ENCODE results near the gene ACTL6B.

The ACTL6B gene

GRCh38 chr7:100614308-100614861, 41.9 kb downstream of the ACTL6B start:
- DNase-seq (ENCODE audit: low read depth), result no peak
- H3K4me3 ChIP-seq (ENCODE audit: control insufficient read depth, low read depth, low read length), result no peak overlapping the region
- TF ChIP-seq CTCF (IDR thresholded peaks at IDR 0.05; ENCODE audit: control insufficient read depth, insufficient read depth, low read depth, low read length, missing control alignments), result no peak

GRCh38 chr7:100613412-100614175, 42.7 kb downstream of the ACTL6B start:
- H3K4me3 ChIP-seq (ENCODE audit: control insufficient read depth, low read depth, low read length), result no peak overlapping the region; the same call in 1 of the 2 replicates
- no peak for TF ChIP-seq CTCF (IDR thresholded peaks at IDR 0.05; ENCODE audit: control insufficient read depth, insufficient read depth, low read depth, low read length, missing control alignments)
- no peak for DNase-seq (ENCODE audit: low read depth)

GRCh38 chr7:100612730-100613390, 43.4 kb downstream of the ACTL6B start:
- H3K4me3 ChIP-seq (ENCODE audit: control insufficient read depth, low read depth, low read length), result peak overlapping the region; percentile 95
- no peak for TF ChIP-seq CTCF (IDR thresholded peaks at IDR 0.05; ENCODE audit: control insufficient read depth, insufficient read depth, low read depth, low read length, missing control alignments)
- DNase-seq (ENCODE audit: low read depth), result no peak

GRCh38 chr7:100611983-100612729, 44.1 kb downstream of the ACTL6B start, which contains the start of gene MOSPD3:
Gene MOSPD3, plus strand, starts transcription at chr7:100612540. Its CDS starts 252 bp downstream, at chr7:100612792.
- DNase-seq (ENCODE audit: low read depth), result peak; percentile 98
- no peak for TF ChIP-seq CTCF (IDR thresholded peaks at IDR 0.05; ENCODE audit: control insufficient read depth, insufficient read depth, low read depth, low read length, missing control alignments)
- H3K4me3 ChIP-seq (ENCODE audit: control insufficient read depth, low read depth, low read length), result peak within 1 kb of the TSS; percentile 95

- no peak for DNase-seq (ENCODE audit: low read depth)
- TF ChIP-seq CTCF (IDR thresholded peaks at IDR 0.05; ENCODE audit: control insufficient read depth, insufficient read depth, low read depth, low read length, missing control alignments), result no peak
- H3K4me3 ChIP-seq (ENCODE audit: control insufficient read depth, low read depth, low read length), result no peak overlapping the region
These were observed 46.3 kb downstream of the ACTL6B start for GRCh38 chr7:100609958-100610357.

- TF ChIP-seq CTCF (IDR thresholded peaks at IDR 0.05; ENCODE audit: control insufficient read depth, insufficient read depth, low read depth, low read length, missing control alignments), result peak; percentile 15
- H3K4me3 ChIP-seq (ENCODE audit: control insufficient read depth, low read depth, low read length), result no peak overlapping the region
- no peak for DNase-seq (ENCODE audit: low read depth)
These were observed 49.1 kb downstream of the ACTL6B start for GRCh38 chr7:100607111-100607510.
